Measurements from ENCODE around the gene KIF26B. TPM values are rescaled to one million over a fixed set of nuclear protein-coding genes. Genes with fewer than 3 reads are reported as not detected.

The KIF26B gene
- polyA plus RNA-seq, 2 of the 4 experiments (the other 2 are of a cell fraction): 0.01 to 0.04 TPM

- DNase-seq (ENCODE audit: low read depth in 1 of 2, low spot score in 1 of 2): no peak
- CTCF ChIA-PET: no interaction called here
- Histone ChIP-seq H3K4me2 (no peak overlapping the region), H3K4me1 (no peaks in the 10 kb centered on the region), H3K27ac (no peak overlapping the region), H3K4me3 (no peak overlapping the region), H3K9me3 (no peaks in the 10 kb centered on the region)
- ATAC-seq: no peak
- WGBS (ENCODE audit: missing lambda C conversion rate): 92% methylated on average over 2 of the region's 2 CpGs
- no peak for FAIRE-seq
- TF ChIP-seq ATOH8 (CRISPR knock-in tag; IDR thresholded peaks at IDR 0.05; ENCODE audit: low read depth): no peak
- TF ChIP-seq FOSL2 (IDR thresholded peaks at IDR 0.05): no peak
- TF ChIP-seq FOSL2 (CRISPR knock-in tag; IDR thresholded peaks at IDR 0.05): no peak
- TF ChIP-seq BCL3 (IDR thresholded peaks at IDR 0.05): no peak
- no peak for TF ChIP-seq RFX5 (IDR thresholded peaks at IDR 0.05)
- no peak for TF ChIP-seq RAD21 (conservative IDR thresholded peaks at IDR 0.05 in 1 of 2, IDR thresholded peaks at IDR 0.05 in 1 of 2)
- TF ChIP-seq E2F6 (IDR thresholded peaks at IDR 0.05; ENCODE audit: borderline replicate concordance, low read depth): no peak
- TF ChIP-seq MAX (IDR thresholded peaks at IDR 0.05): no peak
- no peak for TF ChIP-seq REST (IDR thresholded peaks at IDR 0.05)
- TF ChIP-seq HMGXB4 (CRISPR knock-in tag; IDR thresholded peaks at IDR 0.05; ENCODE audit: borderline replicate concordance): no peak
- TF ChIP-seq ZC3H11A (IDR thresholded peaks at IDR 0.05): no peak
- no peak for TF ChIP-seq RARB (CRISPR knock-in tag; IDR thresholded peaks at IDR 0.05)
- TF ChIP-seq MAFK (IDR thresholded peaks at IDR 0.05; ENCODE audit: partially characterized antibody): no peak
- POLR2A ChIA-PET: no interaction called here
Measured at GRCh38 chr1:245110406-245110805, 44.4 kb upstream of the KIF26B start.

- no peak for ATAC-seq
- no peak for DNase-seq (ENCODE audit: low read depth in 1 of 2, low spot score in 1 of 2)
- ChIA-PET POLR2A (no interaction called here), CTCF (no interaction called here)
- Histone ChIP-seq H3K4me3 (no peak overlapping the region), H3K4me2 (no peak overlapping the region), H3K9me3 (no peaks in the 10 kb centered on the region), H3K27ac (no peak overlapping the region), H3K4me1 (no peaks in the 10 kb centered on the region)
- FAIRE-seq: no peak
- TF ChIP-seq ZSCAN20 (CRISPR knock-in tag; IDR thresholded peaks at IDR 0.05) (no peak), MAX (IDR thresholded peaks at IDR 0.05) (no peak), MAFK (IDR thresholded peaks at IDR 0.05; ENCODE audit: partially characterized antibody) (no peak), PBX3 (IDR thresholded peaks at IDR 0.05) (no peak), RFX5 (IDR thresholded peaks at IDR 0.05) (no peak), MYC (IDR thresholded peaks at IDR 0.05; ENCODE audit: borderline replicate concordance, low read length) (no peak), BCL3 (IDR thresholded peaks at IDR 0.05) (no peak), USF2 (IDR thresholded peaks at IDR 0.05) (no peak), HOXB5 (CRISPR knock-in tag; IDR thresholded peaks at IDR 0.05) (no peak), HDAC2 (IDR thresholded peaks at IDR 0.05) (no peak), CBX2 (IDR thresholded peaks at IDR 0.05; ENCODE audit: borderline replicate concordance, low read depth) (no peak), HOXA7 (CRISPR knock-in tag; IDR thresholded peaks at IDR 0.05) (no peak)
- 54% methylated on average over 6 of the region's 6 CpGs for WGBS (ENCODE audit: missing lambda C conversion rate)
Measured at GRCh38 chr1:245111073-245111472, 43.7 kb upstream of the KIF26B start.

All from A549 (cell line).